HUES64 (cell line): ENCODE results near the gene MYLK.

Experiments
- H3K27ac ChIP-seq: 2 replicates; pipeline ENCODE4 v1.7.0; 2013; ENCODE audit warnings: low read depth, low read length, inconsistent platforms
- H3K27me3 ChIP-seq: 2 replicates; pipeline ENCODE4 v1.6.1; 2013; ENCODE audit warnings: mild to moderate bottlenecking, low read length; ENCODE audit not compliant: insufficient read depth
- H3K36me3 ChIP-seq: 2 replicates; pipeline ENCODE4 v1.6.1; 2013; ENCODE audit warnings: mild to moderate bottlenecking, low read length; ENCODE audit not compliant: insufficient read depth
- H3K4me1 ChIP-seq: 2 replicates; pipeline ENCODE4 v1.6.1; 2013; ENCODE audit warnings: mild to moderate bottlenecking, low read length, moderate library complexity; ENCODE audit not compliant: insufficient read depth
- H3K4me3 ChIP-seq: 2 replicates; pipeline ENCODE4 v1.5.1; 2013; ENCODE audit warnings: mild to moderate bottlenecking, low read length, moderate library complexity
- H3K9ac ChIP-seq: 2 replicates; pipeline ENCODE4 v1.6.1; 2013; ENCODE audit warnings: mild to moderate bottlenecking, low read depth, low read length
- H3K9me3 ChIP-seq: 2 replicates; pipeline ENCODE4 v1.6.1; 2013; ENCODE audit warnings: low read depth, low read length; ENCODE audit not compliant: insufficient read depth
- WGBS: fragments of 150-250, 120-280 bp; methylation state at CpG from one replicate; pipeline ENCODE4 v1.1.7; 2013; ENCODE audit warnings: missing lambda C conversion rate; 5-methylcytosine and 5-hydroxymethylcytosine counted together

MYLK gene

DNA sequence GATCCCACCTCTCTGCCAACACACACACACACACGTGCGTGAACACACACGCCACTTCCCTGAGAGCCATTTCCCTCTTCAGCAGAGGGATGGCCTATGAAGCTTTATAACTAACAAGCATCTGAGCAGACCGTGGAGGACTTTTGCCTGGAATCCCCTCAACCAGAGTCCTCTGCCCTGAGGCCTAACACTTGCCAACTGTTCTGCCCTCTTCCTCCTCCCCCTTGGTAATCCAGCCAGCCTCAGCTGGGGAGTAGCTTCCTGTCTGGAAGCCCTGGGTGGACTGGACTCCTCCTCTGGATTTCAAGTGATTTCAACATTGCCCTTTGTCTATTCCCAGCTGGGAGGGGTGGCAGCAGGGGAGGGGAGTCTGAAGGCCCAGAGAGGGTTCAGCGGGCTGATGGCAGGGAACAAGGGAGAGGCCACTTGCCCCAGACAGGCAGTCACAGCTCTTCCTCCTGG, 230.9 kb downstream of the MYLK start:
- WGBS, result 80% methylated on average over 5 of the region's 5 CpGs
- H3K36me3 ChIP-seq, result peaks cover 9% of the 10 kb centered on the region
- H3K4me3 ChIP-seq, result no peak overlapping the region
- H3K27ac ChIP-seq, result no peak overlapping the region
- no peaks in the 10 kb centered on the region for H3K27me3 ChIP-seq
- H3K9ac ChIP-seq, result no peak overlapping the region
- H3K9me3 ChIP-seq, result peaks cover 12% of the 10 kb centered on the region
- peaks cover 6% of the 10 kb centered on the region for H3K4me1 ChIP-seq

DNA sequence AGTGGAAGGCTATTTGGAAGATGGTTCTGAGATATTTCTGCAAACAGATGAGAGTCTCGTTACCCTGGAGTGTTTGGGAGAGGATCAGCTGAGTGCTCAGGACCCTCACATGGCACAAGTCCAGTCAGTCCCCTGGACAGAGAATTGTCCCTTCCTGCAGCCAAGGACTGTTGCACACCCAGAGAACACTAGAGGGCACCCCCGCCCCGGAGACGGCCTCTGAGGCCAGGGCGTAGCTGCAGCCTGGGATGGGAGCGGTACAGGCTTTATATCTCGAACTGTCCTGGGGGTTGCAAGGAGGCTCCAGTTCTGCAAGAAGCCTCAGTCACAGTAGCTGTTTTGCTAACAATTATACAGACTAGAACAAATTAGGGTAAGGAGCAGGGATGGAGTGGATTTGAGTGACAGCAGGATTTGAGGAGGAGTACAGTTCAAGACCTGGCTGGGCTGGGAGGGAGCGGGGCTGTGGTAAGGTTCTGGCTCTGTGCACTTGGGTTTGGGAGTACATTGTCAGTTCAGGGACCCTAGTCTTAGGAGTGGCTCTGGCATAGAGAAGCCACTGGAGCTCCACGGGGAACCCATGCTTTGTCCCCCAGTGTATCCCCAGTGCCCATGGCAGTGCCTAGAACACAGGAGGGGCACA, 231.7 kb downstream of the MYLK start:
- Histone ChIP-seq H3K9me3 (peaks cover 12% of the 10 kb centered on the region), H3K27ac (no peak overlapping the region), H3K4me1 (peaks cover 6% of the 10 kb centered on the region), H3K27me3 (no peaks in the 10 kb centered on the region), H3K36me3 (peaks cover 9% of the 10 kb centered on the region), H3K9ac (no peak overlapping the region), H3K4me3 (no peak overlapping the region)
- WGBS, result 35% methylated on average over 9 of the region's 9 CpGs

DNA sequence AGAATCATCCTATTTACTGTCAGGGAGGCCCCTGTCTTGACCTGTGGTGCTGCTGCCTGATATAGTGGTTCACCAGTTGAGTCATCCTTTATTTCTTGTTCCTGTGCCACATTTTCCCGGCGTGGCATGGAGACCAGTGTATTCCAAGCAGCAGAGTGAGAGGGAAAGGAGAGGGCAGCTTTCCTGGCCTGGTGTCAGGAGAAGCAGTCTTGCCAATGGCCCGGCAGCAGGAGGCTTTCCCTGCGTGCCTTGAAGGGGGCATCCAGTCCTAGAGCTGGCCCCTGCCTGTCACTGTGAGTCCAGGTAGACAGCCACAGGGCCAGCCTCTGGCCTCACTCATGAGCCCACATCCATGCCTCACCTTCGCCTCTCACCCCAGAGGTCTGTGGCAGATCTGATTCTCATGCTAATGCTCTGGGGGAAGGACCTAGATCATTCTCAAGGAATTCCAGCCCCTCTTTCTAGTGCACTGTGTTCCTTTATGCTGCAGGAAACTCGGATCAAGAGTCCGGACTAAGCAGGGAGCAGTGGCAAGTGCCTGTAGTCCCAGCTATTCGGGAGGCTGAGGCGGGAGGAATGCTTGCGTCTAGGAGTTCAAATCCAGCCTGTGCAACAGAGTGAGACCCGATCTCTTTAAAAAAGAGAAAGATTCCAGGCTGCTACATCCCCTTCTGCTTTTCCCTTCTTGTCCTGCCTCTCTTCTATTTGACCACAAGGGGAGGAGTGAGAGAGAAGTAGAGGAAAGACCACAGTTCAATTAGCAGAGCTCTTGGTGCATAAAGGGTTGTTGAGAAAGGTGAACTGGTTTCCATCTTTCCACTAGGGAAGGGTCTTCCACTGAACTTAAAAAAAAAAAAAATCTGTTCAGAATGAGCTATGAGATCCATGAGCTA, 232.4 kb downstream of the MYLK start:
- H3K9me3 ChIP-seq, result peaks cover 5% of the 10 kb centered on the region
- 67% methylated on average over 11 of the region's 11 CpGs for WGBS
- H3K27me3 ChIP-seq, result no peaks in the 10 kb centered on the region
- peaks cover 3% of the 10 kb centered on the region for H3K36me3 ChIP-seq
- peaks cover 6% of the 10 kb centered on the region for H3K4me1 ChIP-seq
- H3K9ac ChIP-seq, result no peak overlapping the region
- H3K4me3 ChIP-seq, result no peak overlapping the region
- no peak overlapping the region; the same call in 1 of the 2 replicates for H3K27ac ChIP-seq

DNA sequence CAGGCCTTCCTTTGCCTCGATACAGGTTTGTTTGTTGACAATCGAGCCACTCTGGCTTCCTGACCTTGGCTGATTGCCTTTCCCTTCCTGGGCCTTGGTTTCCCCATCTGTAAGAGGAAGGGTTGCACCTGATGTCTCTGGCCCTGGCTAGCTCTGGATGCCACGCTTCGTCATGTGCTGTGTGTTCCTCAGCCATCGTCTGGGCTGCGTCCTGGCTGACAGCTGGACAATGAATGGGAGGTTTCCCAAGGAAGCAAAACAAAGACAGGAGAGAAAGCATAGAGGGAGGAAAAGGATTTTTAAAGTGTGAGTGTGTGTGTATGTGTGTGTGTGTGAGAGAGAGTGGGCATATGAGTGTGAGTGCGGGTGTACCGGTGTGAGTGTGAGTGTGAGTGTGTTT, 234.0 kb downstream of the MYLK start:
- Histone ChIP-seq H3K27ac (no peak overlapping the region), H3K27me3 (no peaks in the 10 kb centered on the region), H3K9ac (no peak overlapping the region), H3K4me3 (no peak overlapping the region), H3K9me3 (no peaks in the 10 kb centered on the region), H3K4me1 (peaks cover 6% of the 10 kb centered on the region), H3K36me3 (no peaks in the 10 kb centered on the region)
- WGBS, result 94% methylated on average over 8 of the region's 8 CpGs

DNA sequence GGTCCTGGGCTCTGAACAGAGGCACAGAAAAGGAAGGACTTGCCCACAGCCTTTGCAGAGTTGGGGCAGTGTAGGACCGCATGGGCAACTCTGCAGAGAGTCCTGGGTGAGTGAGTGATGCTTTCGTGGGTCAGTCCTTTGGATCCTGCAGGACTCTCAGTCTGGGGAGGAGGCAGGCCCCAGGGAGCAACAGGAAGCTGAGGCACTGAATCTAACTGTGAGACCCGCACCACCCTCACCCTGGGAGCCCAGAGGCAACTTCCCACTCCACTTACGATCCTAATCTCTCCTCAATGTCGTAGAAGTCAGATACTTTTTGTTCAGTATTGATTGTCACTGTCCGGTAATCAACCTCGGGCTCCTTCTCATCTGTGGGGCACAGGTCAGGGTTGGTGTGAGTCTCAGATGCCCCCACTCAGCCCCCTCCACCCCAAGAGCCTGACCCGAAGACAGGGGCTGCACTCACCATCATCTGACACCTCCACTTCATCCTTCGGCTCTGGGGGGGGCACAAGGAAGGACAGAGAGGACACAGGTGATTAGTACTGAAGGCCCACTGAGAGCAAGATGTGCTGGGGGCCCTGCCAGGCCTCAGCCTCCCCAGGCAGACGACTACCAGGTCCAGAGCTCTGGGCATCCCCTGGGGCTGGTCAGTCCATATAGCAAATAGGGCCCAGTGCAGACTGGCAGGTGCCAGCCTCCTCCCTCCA, 235.3 kb downstream of the MYLK start:
- 84% methylated on average over 10 of the region's 10 CpGs for WGBS
- H3K27me3 ChIP-seq, result no peaks in the 10 kb centered on the region

GRCh38 chr3:123644358-123644757, 239.8 kb downstream of the MYLK start:
- Histone ChIP-seq H3K4me3 (no peak overlapping the region), H3K4me1 (peaks cover 7% of the 10 kb centered on the region; the same call in 1 of the 2 replicates), H3K27me3 (no peaks in the 10 kb centered on the region), H3K27ac (no peak overlapping the region), H3K9ac (no peak overlapping the region), H3K9me3 (no peaks in the 10 kb centered on the region), H3K36me3 (no peaks in the 10 kb centered on the region)
- WGBS, result 89% methylated on average over 2 of the region's 2 CpGs

More for the DNA sequence above, 235.3 kb downstream of the MYLK start:
- Histone ChIP-seq H3K27ac (no peak overlapping the region), H3K4me1 (peaks cover 6% of the 10 kb centered on the region), H3K4me3 (no peak overlapping the region), H3K36me3 (no peaks in the 10 kb centered on the region), H3K9ac (no peak overlapping the region), H3K9me3 (no peaks in the 10 kb centered on the region)

- Histone ChIP-seq H3K9me3 (no peaks in the 10 kb centered on the region), H3K4me1 (peaks cover 7% of the 10 kb centered on the region; the same call in 1 of the 2 replicates), H3K27me3 (no peaks in the 10 kb centered on the region), H3K36me3 (no peaks in the 10 kb centered on the region), H3K27ac (no peak overlapping the region), H3K9ac (no peak overlapping the region), H3K4me3 (no peak overlapping the region)
- 92% methylated on average over 4 of the region's 4 CpGs for WGBS
Measured at GRCh38 chr3:123642957-123643330, 241.2 kb downstream of the MYLK start.

- no peak overlapping the region for H3K4me3 ChIP-seq
- no peak overlapping the region for H3K27ac ChIP-seq
- H3K9ac ChIP-seq, result no peak overlapping the region
- 43% methylated on average over 3 of the region's 3 CpGs for WGBS
- H3K27me3 ChIP-seq, result no peaks in the 10 kb centered on the region
- H3K36me3 ChIP-seq, result no peaks in the 10 kb centered on the region
- no peaks in the 10 kb centered on the region for H3K9me3 ChIP-seq
- peaks cover 10% of the 10 kb centered on the region for H3K4me1 ChIP-seq
Measured at GRCh38 chr3:123642182-123642956, 241.8 kb downstream of the MYLK start.

DNA sequence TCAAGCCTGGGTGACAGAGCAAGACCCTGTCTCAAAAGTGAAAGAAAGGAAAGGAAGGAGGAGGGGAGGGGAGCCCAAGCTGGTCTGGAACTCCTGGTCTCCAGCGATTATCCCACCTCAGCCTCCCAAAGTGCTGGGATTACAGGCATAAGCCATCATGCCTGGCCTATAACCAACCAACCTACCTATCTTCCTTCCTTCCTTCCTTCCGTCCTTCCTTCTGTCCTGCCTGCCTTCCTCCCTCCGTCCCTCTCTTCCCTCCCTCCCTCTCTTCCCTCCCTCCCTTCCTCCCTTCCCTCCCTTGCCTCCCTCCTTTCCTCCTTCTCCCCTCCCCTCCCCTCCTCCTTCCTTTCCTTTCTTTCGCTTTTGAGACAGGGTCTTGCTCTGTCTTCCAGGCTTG, 242.6 kb downstream of the MYLK start:
- H3K9ac ChIP-seq, result no peak overlapping the region
- 80% methylated on average over 4 of the region's 4 CpGs for WGBS
- peaks cover 19% of the 10 kb centered on the region for H3K4me1 ChIP-seq
- no peaks in the 10 kb centered on the region for H3K27me3 ChIP-seq
- no peak overlapping the region for H3K4me3 ChIP-seq
- H3K36me3 ChIP-seq, result no peaks in the 10 kb centered on the region
- H3K9me3 ChIP-seq, result no peaks in the 10 kb centered on the region
- H3K27ac ChIP-seq, result no peak overlapping the region

GRCh38 chr3:123640740-123641462, 243.2 kb downstream of the MYLK start:
- Histone ChIP-seq H3K4me1 (peaks cover 25% of the 10 kb centered on the region), H3K9ac (no peak overlapping the region), H3K9me3 (no peaks in the 10 kb centered on the region), H3K27ac (no peak overlapping the region), H3K36me3 (no peaks in the 10 kb centered on the region), H3K27me3 (no peaks in the 10 kb centered on the region), H3K4me3 (no peak overlapping the region)
- 77% methylated on average over 4 of the region's 4 CpGs for WGBS
